HUES48 (cell line): Measurements from ENCODE around the gene CCDC201.
"Not testable (repeated sequence)": the region's sequence is repeated elsewhere in the genome, so short reads cannot be mapped to it uniquely, and the experiment has no call there.

Source experiments
- H3K27ac ChIP-seq: one replicate; pipeline ENCODE4 v1.7.0; 2013; ENCODE audit warnings: low read depth, low read length, inconsistent platforms
- H3K27me3 ChIP-seq: 2 replicates; pipeline ENCODE4 v1.6.1; 2013; ENCODE audit warnings: mild to moderate bottlenecking, low read length; ENCODE audit not compliant: control insufficient read depth, insufficient read depth
- H3K36me3 ChIP-seq: 2 replicates; pipeline ENCODE4 v1.6.1; 2013; ENCODE audit warnings: low read length; ENCODE audit not compliant: control insufficient read depth, insufficient read depth
- H3K4me1 ChIP-seq: 2 replicates; pipeline ENCODE4 v1.6.1; 2013; ENCODE audit warnings: mild to moderate bottlenecking, low read length; ENCODE audit not compliant: control insufficient read depth, insufficient read depth
- H3K4me3 ChIP-seq: 2 replicates; pipeline ENCODE4 v1.5.1; 2013; ENCODE audit warnings: mild to moderate bottlenecking, low read depth, low read length
- H3K9ac ChIP-seq: 2 replicates; pipeline ENCODE4 v1.6.1; 2013; ENCODE audit warnings: mild to moderate bottlenecking, low read depth, low read length, moderate library complexity
- H3K9me3 ChIP-seq: 2 replicates; pipeline ENCODE4 v1.6.1; 2013; ENCODE audit warnings: low read length; ENCODE audit not compliant: control insufficient read depth, insufficient read depth

CCDC201 gene

DNA sequence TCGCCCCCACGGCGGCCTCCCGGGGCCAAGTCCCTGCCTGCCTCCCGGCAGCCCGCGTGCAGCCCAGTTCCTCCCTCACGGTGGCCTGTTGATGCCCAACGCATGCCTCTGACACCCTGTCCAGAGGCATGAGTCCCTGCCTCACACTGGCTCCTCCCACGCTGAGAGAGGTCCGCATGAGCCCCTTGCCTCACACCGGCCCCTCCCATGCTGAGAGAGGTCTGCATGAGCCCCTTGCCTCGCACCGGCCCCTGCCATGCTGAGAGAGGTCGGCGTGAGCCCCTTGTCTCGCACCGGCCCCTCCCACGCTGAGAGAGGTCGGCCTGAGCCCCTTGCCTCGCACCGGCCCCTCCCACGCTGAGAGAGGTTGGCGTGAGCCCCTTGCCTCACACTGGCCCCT lies 59.9 kb downstream of the CCDC201 start:
- Histone ChIP-seq H3K27me3 (no peaks in the 10 kb centered on the region), H3K27ac (no peak overlapping the region), H3K4me1 (no peaks in the 10 kb centered on the region), H3K9me3 (no peaks in the 10 kb centered on the region), H3K4me3 (no peak overlapping the region), H3K9ac (no peak overlapping the region), H3K36me3 (no peaks in the 10 kb centered on the region)

DNA sequence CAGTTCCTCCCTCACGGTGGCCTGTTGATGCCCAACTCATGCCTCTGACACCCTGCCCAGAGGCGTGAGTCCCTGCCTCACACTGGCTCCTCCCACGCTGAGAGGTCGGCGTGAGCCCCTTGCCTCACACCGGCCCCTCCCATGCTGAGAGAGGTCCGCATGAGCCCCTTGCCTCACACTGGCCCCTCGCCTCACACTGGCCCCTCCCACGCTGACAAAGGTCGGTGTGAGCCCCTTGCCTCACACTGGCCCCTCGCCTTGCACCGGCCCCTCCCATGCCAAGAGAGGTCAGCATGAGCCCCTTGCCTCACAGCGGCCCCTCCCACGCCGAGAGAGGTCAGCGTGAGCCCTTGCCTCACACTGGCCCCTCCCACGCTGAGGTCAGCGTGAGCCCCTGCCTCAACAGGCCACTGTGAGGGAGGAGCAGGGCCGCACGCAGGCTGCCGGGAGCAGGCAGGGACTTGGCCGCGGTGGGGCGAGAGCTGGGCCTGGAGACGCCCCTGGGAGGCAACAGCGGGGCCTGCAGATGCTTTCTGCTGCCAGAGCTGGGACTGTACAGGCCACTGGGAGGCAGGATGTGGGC lies 61.1 kb downstream of the CCDC201 start:
- not testable (repeated sequence) for H3K27ac ChIP-seq, H3K4me1 ChIP-seq, H3K36me3 ChIP-seq, H3K4me3 ChIP-seq, H3K9ac ChIP-seq, H3K9me3 ChIP-seq, H3K27me3 ChIP-seq

DNA sequence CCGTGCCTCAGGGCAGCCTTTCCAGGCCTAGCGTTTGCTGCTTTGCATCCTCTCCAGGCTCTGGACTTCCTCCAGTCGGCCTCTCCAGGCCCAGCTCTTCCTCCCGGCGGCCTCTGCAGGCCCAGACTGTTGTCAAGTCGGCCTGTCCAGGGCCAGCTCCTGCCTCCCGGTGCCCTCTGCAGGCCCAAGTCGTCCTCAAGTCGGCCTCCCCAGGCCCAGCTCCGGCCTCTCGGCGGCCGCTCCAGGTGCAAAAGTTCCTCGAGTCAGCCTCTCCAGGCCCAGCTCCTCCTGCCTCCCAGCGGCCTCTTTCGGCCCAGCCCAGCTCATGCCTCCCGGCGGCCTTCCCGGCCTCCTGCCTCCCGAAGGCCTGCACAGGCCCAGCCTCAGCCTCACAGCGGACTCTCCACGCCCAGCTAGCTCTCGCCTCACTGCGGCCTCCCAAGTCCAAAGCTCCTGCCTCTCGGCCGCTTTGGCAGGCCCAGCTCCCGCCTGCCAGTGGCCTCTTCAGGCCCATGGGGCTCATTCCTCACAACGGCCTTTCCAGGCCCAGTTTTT lies 62.4 kb downstream of the CCDC201 start:
- H3K27ac ChIP-seq, H3K27me3 ChIP-seq, H3K4me3 ChIP-seq, H3K36me3 ChIP-seq, H3K4me1 ChIP-seq, H3K9ac ChIP-seq, H3K9me3 ChIP-seq: not testable (repeated sequence)
